ENCODE results near the gene TRIM31. TPM values are rescaled to one million over a fixed set of nuclear protein-coding genes. Genes with fewer than 3 reads are reported as not detected.

The TRIM31 gene
- total RNA-seq, 1 experiment from 2014 or later, result not detected

GRCh38 chr6:30160785-30161531, 48.1 kb upstream of the TRIM31 start, which contains the start of gene TRIM10:
TSS of gene TRIM10 (minus strand) at chr6:30161211. CDS start at chr6:30160858, 353 bp downstream.
- Histone ChIP-seq H3K9me3 (ENCODE audit: low read depth, low read length, poor library complexity, severe bottlenecking) (no peaks in the 10 kb centered on the region), H3K36me3 (ENCODE audit: insufficient read depth, low read length, poor library complexity, severe bottlenecking) (no peaks in the 10 kb centered on the region), H3K27me3 (replicated peaks; ENCODE audit: insufficient read depth, low read depth, low read length, poor library complexity) (no peaks in the 10 kb centered on the region), H3K4me1 (ENCODE audit: insufficient read depth, low read length, poor library complexity, severe bottlenecking) (peaks cover 3% of the 10 kb centered on the region), H3K4me3 (ENCODE audit: low read depth, low read length, poor library complexity, severe bottlenecking) (no peak within 1 kb of the TSS), H3K27ac (ENCODE audit: low read depth, low read length, poor library complexity, severe bottlenecking) (no peak within 1 kb of the TSS)
- no peak for TF ChIP-seq EZH2 (IDR thresholded peaks at IDR 0.05; ENCODE audit: borderline replicate concordance, low read depth, low read length, poor library complexity, severe bottlenecking)
- no peak for TF ChIP-seq CTCF (conservative IDR thresholded peaks at IDR 0.05; ENCODE audit: low read depth, low read length)
- intact Hi-C loops (cut with micrococcal nuclease; ENCODE audit: unreplicated experiment), result no loop called here
- DNase-seq (ENCODE audit: low spot score), result no peak
- no TSS peak for BruUV-seq (replicated peaks)
- POLR2A ChIA-PET (ENCODE audit: low non-redundant PET), result no interaction called here
- CTCF ChIA-PET, result no interaction called here

DNA sequence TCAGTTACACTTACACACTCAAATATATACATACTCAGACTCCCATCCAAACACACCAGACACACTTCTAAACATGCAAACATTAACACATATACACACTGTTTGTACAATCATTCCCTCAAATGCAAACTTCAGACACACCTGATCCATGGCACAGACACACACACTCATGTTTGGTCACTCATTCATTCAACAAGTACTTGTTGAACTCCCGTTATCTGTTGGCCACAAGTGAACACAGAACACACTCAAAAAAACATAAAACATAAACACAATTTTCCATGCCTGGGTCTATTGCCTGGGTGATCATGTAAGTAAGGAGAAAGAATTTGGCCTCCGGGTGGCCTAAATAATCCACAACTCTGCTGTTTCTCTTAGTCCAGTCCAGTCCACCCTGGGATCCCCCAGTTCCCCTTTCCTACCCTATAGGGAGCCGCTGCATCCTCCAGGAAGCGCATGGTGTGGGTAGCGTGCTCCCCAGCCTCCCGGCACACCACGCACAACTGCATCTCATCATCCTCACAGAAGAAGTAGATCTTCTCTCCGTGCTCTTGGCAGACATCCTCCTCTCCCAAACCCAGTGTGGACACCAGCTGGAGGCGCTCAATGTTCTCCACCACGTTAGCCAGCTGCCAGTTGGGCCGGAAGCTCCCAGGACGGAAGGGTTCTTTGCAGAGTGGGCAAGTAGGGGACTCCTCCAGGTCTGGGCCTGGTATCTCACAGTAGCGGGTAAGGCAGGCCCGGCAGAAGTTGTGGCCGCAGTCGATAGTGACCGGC, 47.3 kb upstream of the TRIM31 start:
- Histone ChIP-seq H3K4me1 (ENCODE audit: insufficient read depth, low read length, poor library complexity, severe bottlenecking) (peaks cover 11% of the 10 kb centered on the region), H3K27me3 (replicated peaks; ENCODE audit: insufficient read depth, low read depth, low read length, poor library complexity) (no peaks in the 10 kb centered on the region), H3K4me3 (ENCODE audit: low read depth, low read length, poor library complexity, severe bottlenecking) (no peak overlapping the region), H3K9me3 (ENCODE audit: low read depth, low read length, poor library complexity, severe bottlenecking) (no peaks in the 10 kb centered on the region), H3K27ac (ENCODE audit: low read depth, low read length, poor library complexity, severe bottlenecking) (no peak overlapping the region), H3K36me3 (ENCODE audit: insufficient read depth, low read length, poor library complexity, severe bottlenecking) (no peaks in the 10 kb centered on the region)
- intact Hi-C loops (cut with micrococcal nuclease; ENCODE audit: unreplicated experiment), result no loop called here
- CTCF ChIA-PET, result no interaction called here
- POLR2A ChIA-PET (ENCODE audit: low non-redundant PET), result no interaction called here
- no TSS peak for BruUV-seq (replicated peaks)
- no peak for DNase-seq (ENCODE audit: low spot score)
- TF ChIP-seq CTCF (conservative IDR thresholded peaks at IDR 0.05; ENCODE audit: low read depth, low read length) (no peak), EZH2 (IDR thresholded peaks at IDR 0.05; ENCODE audit: borderline replicate concordance, low read depth, low read length, poor library complexity, severe bottlenecking) (no peak)

GRCh38 chr6:30158475-30159040, 45.7 kb upstream of the TRIM31 start:
- ChIA-PET POLR2A (ENCODE audit: low non-redundant PET) (no interaction called here), CTCF (no interaction called here)
- Histone ChIP-seq H3K27me3 (replicated peaks; ENCODE audit: insufficient read depth, low read depth, low read length, poor library complexity) (no peaks in the 10 kb centered on the region), H3K27ac (ENCODE audit: low read depth, low read length, poor library complexity, severe bottlenecking) (no peak overlapping the region), H3K9me3 (ENCODE audit: low read depth, low read length, poor library complexity, severe bottlenecking) (no peaks in the 10 kb centered on the region), H3K4me1 (ENCODE audit: insufficient read depth, low read length, poor library complexity, severe bottlenecking) (peaks cover 16% of the 10 kb centered on the region), H3K4me3 (ENCODE audit: low read depth, low read length, poor library complexity, severe bottlenecking) (no peak overlapping the region), H3K36me3 (ENCODE audit: insufficient read depth, low read length, poor library complexity, severe bottlenecking) (no peaks in the 10 kb centered on the region)
- DNase-seq (ENCODE audit: low spot score), result no peak
- intact Hi-C loops (cut with micrococcal nuclease; ENCODE audit: unreplicated experiment), result no loop called here
- BruUV-seq (replicated peaks), result no TSS peak
- no peak for TF ChIP-seq EZH2 (IDR thresholded peaks at IDR 0.05; ENCODE audit: borderline replicate concordance, low read depth, low read length, poor library complexity, severe bottlenecking)
- TF ChIP-seq CTCF (conservative IDR thresholded peaks at IDR 0.05; ENCODE audit: low read depth, low read length), result no peak
